ENCODE data around the gene PDE8A. TPM values are rescaled to one million over a fixed set of nuclear protein-coding genes. Genes with fewer than 3 reads are reported as not detected.
A peak's percentile ranks its signal among the peaks of the same experiment; 100 is the strongest.

PDE8A gene
- total and polyA plus RNA-seq, 2 of the 4 experiments (the other 2 are of a cell fraction) = 32.4 to 35.9 TPM

- H2AK5ac ChIP-seq (ENCODE audit: low read depth, low read length) = no peak overlapping the region
- no peak overlapping the region for H3K14ac ChIP-seq (replicated peaks; ENCODE audit: low read depth, low read length)
- H2BK15ac ChIP-seq (ENCODE audit: low read depth, low read length) = no peak overlapping the region
- H3K36me3 ChIP-seq (ENCODE audit: control insufficient read depth, insufficient read depth, low read length) = no peaks in the 10 kb centered on the region
- dilution Hi-C loops (cut with HindIII; ENCODE audit: low sequenced_read_pairs, unreplicated experiment) = no loop called here
- no TSS peak for BruUV-seq (replicated peaks)
- no peaks in the 10 kb centered on the region for H3K79me1 ChIP-seq (ENCODE audit: low read depth in 1 of 2, low read length in 2 of 2)
- no peak overlapping the region for H3K4me2 ChIP-seq (ENCODE audit: low read depth, low read length)
- H2AFZ ChIP-seq (replicated peaks; ENCODE audit: low read length, poor library complexity) = no peak overlapping the region
- no peaks in the 10 kb centered on the region for H4K20me1 ChIP-seq (ENCODE audit: insufficient read depth, low read length)
- H3K9ac ChIP-seq (ENCODE audit: low read depth, low read length) = no peak overlapping the region
- ATAC-seq (ENCODE audit: low read depth) = no peak
- H3K4ac ChIP-seq (ENCODE audit: low read depth, low read length) = no peak overlapping the region
- H3K27ac ChIP-seq (ENCODE audit: insufficient read depth, low read length) = no peak overlapping the region
- H3K18ac ChIP-seq (ENCODE audit: low read depth, low read length) = no peak overlapping the region
- H4K5ac ChIP-seq (ENCODE audit: low read depth, low read length) = no peak overlapping the region
- H3K9me3 ChIP-seq (ENCODE audit: control insufficient read depth, insufficient read depth, low read length) = no peaks in the 10 kb centered on the region
- no peak overlapping the region for H3K23ac ChIP-seq (ENCODE audit: low read depth, low read length)
- no peak overlapping the region for H4K91ac ChIP-seq (ENCODE audit: insufficient read depth, low read depth, low read length)
- DNase-seq = peak; percentile 22
- H2BK5ac ChIP-seq (ENCODE audit: low read depth, low read length, poor library complexity, severe bottlenecking) = no peak overlapping the region
- in situ Hi-C loops (cut with MboI; ENCODE audit: low sequenced_read_pairs) = loop anchor here (25.0 kb wide), 1 partner anchor 135 kb away; no protein-coding TSS in a partner anchor
- H4K8ac ChIP-seq (ENCODE audit: low read depth in 2 of 2, low read length in 2 of 2) = no peak overlapping the region
- no peaks in the 10 kb centered on the region for H3K4me1 ChIP-seq (ENCODE audit: control insufficient read depth, insufficient read depth, low read length)
- peaks cover 7% of the 10 kb centered on the region for H3K27me3 ChIP-seq (ENCODE audit: control insufficient read depth, insufficient read depth, low read length)
- H2BK120ac ChIP-seq (ENCODE audit: low read depth, low read length) = no peak overlapping the region
- WGBS, 2 experiments (ENCODE audit: extremely low coverage in 2 of 2, insufficient read length in 1 of 2) = no CpG with 5 or more reads among the region's 3 CpGs
- H3K9me1 ChIP-seq (ENCODE audit: insufficient read depth, low read length) = no peaks in the 10 kb centered on the region
- H2AK9ac ChIP-seq (replicated peaks; ENCODE audit: low read depth, low read length, poor library complexity) = no peak overlapping the region
- POLR2A ChIA-PET (ENCODE audit: unreplicated experiment) = no interaction called here
- H3K4me3 ChIP-seq (ENCODE audit: insufficient read depth, low read depth, low read length) = no peak overlapping the region
- CTCF ChIA-PET = no interaction called here
- no peak overlapping the region for H2BK20ac ChIP-seq (ENCODE audit: low read depth, low read length)
- intact Hi-C loops (cut with micrococcal nuclease) = no loop called here
- no peak overlapping the region for H3K56ac ChIP-seq (ENCODE audit: extremely low read depth, insufficient read depth, low read length)
- TF ChIP-seq MXI1 (IDR thresholded peaks at IDR 0.05; ENCODE audit: borderline replicate concordance, low read depth, low read length) = no peak
- no peak for TF ChIP-seq BHLHE40 (IDR thresholded peaks at IDR 0.05; ENCODE audit: low read depth, low read length)
- TF ChIP-seq RCOR1 (IDR thresholded peaks at IDR 0.05; ENCODE audit: insufficient replicate concordance, low read length) = no peak
- TF ChIP-seq ELK1 (IDR thresholded peaks at IDR 0.05; ENCODE audit: borderline replicate concordance, low read depth, low read length) = no peak
- no peak for TF ChIP-seq USF2 (IDR thresholded peaks at IDR 0.05; ENCODE audit: low read depth, low read length)
- TF ChIP-seq MAFK (IDR thresholded peaks at IDR 0.05; ENCODE audit: low read depth, low read length) = no peak
- TF ChIP-seq CHD1 (IDR thresholded peaks at IDR 0.05; ENCODE audit: low read depth, low read length) = no peak
- no peak for TF ChIP-seq RFX5 (IDR thresholded peaks at IDR 0.05; ENCODE audit: low read depth, low read length)
- TF ChIP-seq MAZ (IDR thresholded peaks at IDR 0.05; ENCODE audit: borderline replicate concordance, low read depth, low read length) = no peak
- no peak for TF ChIP-seq NFE2L2 (IDR thresholded peaks at IDR 0.05; ENCODE audit: low read depth, low read length)
- TF ChIP-seq CEBPB (IDR thresholded peaks at IDR 0.05; ENCODE audit: low read depth, low read length) = no peak
- TF ChIP-seq, protein P1, sequence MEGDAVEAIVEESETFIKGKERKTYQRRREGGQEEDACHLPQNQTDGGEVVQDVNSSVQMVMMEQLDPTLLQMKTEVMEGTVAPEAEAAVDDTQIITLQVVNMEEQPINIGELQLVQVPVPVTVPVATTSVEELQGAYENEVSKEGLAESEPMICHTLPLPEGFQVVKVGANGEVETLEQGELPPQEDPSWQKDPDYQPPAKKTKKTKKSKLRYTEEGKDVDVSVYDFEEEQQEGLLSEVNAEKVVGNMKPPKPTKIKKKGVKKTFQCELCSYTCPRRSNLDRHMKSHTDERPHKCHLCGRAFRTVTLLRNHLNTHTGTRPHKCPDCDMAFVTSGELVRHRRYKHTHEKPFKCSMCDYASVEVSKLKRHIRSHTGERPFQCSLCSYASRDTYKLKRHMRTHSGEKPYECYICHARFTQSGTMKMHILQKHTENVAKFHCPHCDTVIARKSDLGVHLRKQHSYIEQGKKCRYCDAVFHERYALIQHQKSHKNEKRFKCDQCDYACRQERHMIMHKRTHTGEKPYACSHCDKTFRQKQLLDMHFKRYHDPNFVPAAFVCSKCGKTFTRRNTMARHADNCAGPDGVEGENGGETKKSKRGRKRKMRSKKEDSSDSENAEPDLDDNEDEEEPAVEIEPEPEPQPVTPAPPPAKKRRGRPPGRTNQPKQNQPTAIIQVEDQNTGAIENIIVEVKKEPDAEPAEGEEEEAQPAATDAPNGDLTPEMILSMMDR (conservative IDR thresholded peaks at IDR 0.05; ENCODE audit: low read depth, low read length) = no peak
- no peak for TF ChIP-seq FOS (IDR thresholded peaks at IDR 0.05; ENCODE audit: low read depth, low read length)
- no peak for TF ChIP-seq SMC3 (IDR thresholded peaks at IDR 0.05; ENCODE audit: low read depth, low read length)
- TF ChIP-seq POLR2A (IDR thresholded peaks at IDR 0.05; ENCODE audit: low read depth, low read length) = no peak
- no peak for TF ChIP-seq RAD21 (IDR thresholded peaks at IDR 0.05; ENCODE audit: low read length)
Observed at GRCh38 chr15:85151861-85152260, 170.2 kb downstream of the PDE8A start.
